ENCODE results near the gene NAPA. TPM values are rescaled to one million over a fixed set of nuclear protein-coding genes. Genes with fewer than 3 reads are reported as not detected.

The NAPA gene
- total and polyA plus RNA-seq, 2 of the 13 experiments (the other 11 are each of a cell fraction or from before 2014, with no cell fraction given): 32.6 to 65.9 TPM

- ChIA-PET CTCF (ENCODE audit: low intra/inter-chr PET ratio, low total read pairs) (no interaction called here), POLR2A (no interaction called here)
- FAIRE-seq (no peak), ATAC-seq (no peak), DNase-seq (ENCODE audit: low spot score) (no peak)
- Histone ChIP-seq H3K79me2 (ENCODE audit: insufficient read depth, low read length) (no peaks in the 10 kb centered on the region), H3K4me1 (ENCODE audit: insufficient read depth, low read length) (peaks cover 6% of the 10 kb centered on the region; the same call in 1 of the 2 replicates), H2AFZ (ENCODE audit: low read length) (no peak overlapping the region), H3K9me3 (ENCODE audit: low read length) (no peaks in the 10 kb centered on the region), H3K4me2 (ENCODE audit: low read depth, low read length) (no peak overlapping the region), H3K27me3 (ENCODE audit: control insufficient read depth in 1 of 2, insufficient read depth in 2 of 2, low read length in 2 of 2) (peaks cover 3 to 43% of the 10 kb centered on the region in 2 experiments; a peak in 4 of 5 replicates), H4K20me1 (ENCODE audit: insufficient read depth, low read length) (no peaks in the 10 kb centered on the region), H3K36me3 (replicated peaks in 1 of 2; ENCODE audit: control insufficient read depth in 1 of 2, insufficient read depth in 2 of 2, low read length in 2 of 2) (no peaks in the 10 kb centered on the region), H3K9ac (ENCODE audit: insufficient read depth, low read depth, low read length) (no peak overlapping the region), H3K4me3 (replicated peaks in 1 of 3; ENCODE audit: insufficient read depth in 1 of 3, low read depth in 2 of 3, low read length in 3 of 3) (no peak overlapping the region), H3K27ac (ENCODE audit: extremely low read length, insufficient read depth, low read length) (no peak overlapping the region)
- WGBS (ENCODE audit: low lambda C conversion rate): 19% methylated on average over 13 of the region's 13 CpGs
- intact Hi-C loops (cut with micrococcal nuclease; ENCODE audit: unreplicated experiment) (no loop called here), in situ Hi-C loops (cut with HindIII; ENCODE audit: extremely low pct_ligation_motif_present, low pct_unique_long_range_greater_than_20kb) (no loop called here)
- no TSS peak for BruUV-seq (replicated peaks)
- peak; percentile 61; the same call in 1 of the 2 replicates for TF ChIP-seq ZMYM3 (CRISPR knock-in tag; IDR thresholded peaks at IDR 0.05)
- TF ChIP-seq ZNF275 (CRISPR knock-in tag; IDR thresholded peaks at IDR 0.05; ENCODE audit: borderline replicate concordance): no peak
Measured at GRCh38 chr19:47470447-47471195, 44.2 kb downstream of the NAPA start.

GRCh38 chr19:47469719-47470118 is 45.1 kb downstream of the NAPA start:
- Histone ChIP-seq H2AFZ (ENCODE audit: low read length) (no peak overlapping the region), H3K79me2 (ENCODE audit: insufficient read depth, low read length) (no peaks in the 10 kb centered on the region), H4K20me1 (ENCODE audit: insufficient read depth, low read length) (no peaks in the 10 kb centered on the region), H3K27ac (ENCODE audit: extremely low read length, insufficient read depth, low read length) (no peak overlapping the region), H3K4me1 (ENCODE audit: insufficient read depth, low read length) (peaks cover 6% of the 10 kb centered on the region; the same call in 1 of the 2 replicates), H3K27me3 (ENCODE audit: control insufficient read depth in 1 of 2, insufficient read depth in 2 of 2, low read length in 2 of 2) (peaks cover 3 to 51% of the 10 kb centered on the region in 2 experiments; a peak in 4 of 5 replicates), H3K36me3 (replicated peaks in 1 of 2; ENCODE audit: control insufficient read depth in 1 of 2, insufficient read depth in 2 of 2, low read length in 2 of 2) (no peaks in the 10 kb centered on the region), H3K4me3 (replicated peaks in 1 of 3; ENCODE audit: insufficient read depth in 1 of 3, low read depth in 2 of 3, low read length in 3 of 3) (no peak overlapping the region), H3K9ac (ENCODE audit: insufficient read depth, low read depth, low read length) (no peak overlapping the region), H3K4me2 (ENCODE audit: low read depth, low read length) (no peak overlapping the region), H3K9me3 (ENCODE audit: low read length) (no peaks in the 10 kb centered on the region)
- no TSS peak for BruUV-seq (replicated peaks)
- FAIRE-seq: no peak
- intact Hi-C loops (cut with micrococcal nuclease; ENCODE audit: unreplicated experiment) (no loop called here), in situ Hi-C loops (cut with HindIII; ENCODE audit: extremely low pct_ligation_motif_present, low pct_unique_long_range_greater_than_20kb) (no loop called here)
- ATAC-seq: no peak
- no CpG with 5 or more reads among the region's 12 CpGs for WGBS (ENCODE audit: low lambda C conversion rate)
- ChIA-PET POLR2A (no interaction called here), CTCF (ENCODE audit: low intra/inter-chr PET ratio, low total read pairs) (no interaction called here)
- DNase-seq (ENCODE audit: low spot score): no peak
- TF ChIP-seq NAIF1 (CRISPR knock-in tag; IDR thresholded peaks at IDR 0.05; ENCODE audit: borderline replicate concordance): no peak
- no peak for TF ChIP-seq RERE (CRISPR knock-in tag; IDR thresholded peaks at IDR 0.05; ENCODE audit: low read depth)
- TF ChIP-seq ZNF251 (CRISPR knock-in tag; IDR thresholded peaks at IDR 0.05): no peak
- TF ChIP-seq HOXD1 (CRISPR knock-in tag; IDR thresholded peaks at IDR 0.05): no peak
- no peak for TF ChIP-seq DPF2 (CRISPR knock-in tag; IDR thresholded peaks at IDR 0.05; ENCODE audit: borderline replicate concordance, low read depth)
- TF ChIP-seq RBFOX2 (IDR thresholded peaks at IDR 0.05; ENCODE audit: low read depth, low read length): no peak
- no peak for TF ChIP-seq ZBTB38 (CRISPR knock-in tag; IDR thresholded peaks at IDR 0.05)
- no peak for TF ChIP-seq GABPA (IDR thresholded peaks at IDR 0.05; ENCODE audit: low read depth, low read length)
- no peak for TF ChIP-seq GABPA (CRISPR knock-in tag; IDR thresholded peaks at IDR 0.05; ENCODE audit: low read depth)
- TF ChIP-seq MTA3 (CRISPR knock-in tag; IDR thresholded peaks at IDR 0.05): no peak
